AG08395 (cell line): Measurements from ENCODE around the gene INO80.
A peak's percentile ranks its signal among the peaks of the same experiment; 100 is the strongest.

Experiments
- DNase-seq: peaks from one replicate; pipeline ENCODE4 v3.0.0; 2012; ENCODE audit warnings: mixed read lengths, low spot score

Gene INO80

DNA sequence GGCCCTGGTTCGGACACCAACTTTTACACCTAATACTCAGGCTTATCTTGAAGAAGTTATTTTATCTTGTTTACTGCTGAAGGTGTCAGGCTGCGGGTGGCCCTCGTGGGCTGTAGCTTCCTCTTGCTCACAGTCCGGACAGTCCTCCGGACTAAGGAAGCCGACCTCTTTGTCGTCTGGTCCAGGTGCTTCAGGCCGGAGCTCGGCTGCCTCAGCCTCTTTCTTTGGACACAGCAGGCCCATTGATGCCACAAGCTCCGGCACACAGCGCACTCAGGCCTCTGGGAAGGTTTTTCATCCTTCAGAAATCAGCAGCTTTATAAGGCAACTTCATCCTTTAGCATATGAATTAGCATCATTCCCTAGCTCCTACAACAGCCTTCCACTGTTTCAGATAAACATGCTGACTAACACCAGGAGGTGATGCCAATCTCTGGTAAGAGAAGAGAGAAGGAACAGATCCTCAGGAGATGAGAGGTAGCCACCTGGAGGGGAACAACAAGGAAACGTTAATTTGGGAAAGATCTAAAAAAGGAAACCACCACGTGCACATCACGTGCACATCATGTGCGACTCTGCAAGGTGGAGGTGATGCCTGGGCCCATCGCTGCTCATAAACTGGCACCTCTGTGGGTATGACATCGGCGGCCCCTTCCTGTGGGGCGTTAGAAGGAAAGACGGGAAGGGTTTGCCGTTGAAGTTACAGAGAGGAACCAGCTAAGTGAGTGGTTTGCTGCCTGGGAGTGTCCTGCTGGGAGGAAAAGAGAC is 167.2 kb downstream of the INO80 start:
- DNase-seq: no peak

DNA sequence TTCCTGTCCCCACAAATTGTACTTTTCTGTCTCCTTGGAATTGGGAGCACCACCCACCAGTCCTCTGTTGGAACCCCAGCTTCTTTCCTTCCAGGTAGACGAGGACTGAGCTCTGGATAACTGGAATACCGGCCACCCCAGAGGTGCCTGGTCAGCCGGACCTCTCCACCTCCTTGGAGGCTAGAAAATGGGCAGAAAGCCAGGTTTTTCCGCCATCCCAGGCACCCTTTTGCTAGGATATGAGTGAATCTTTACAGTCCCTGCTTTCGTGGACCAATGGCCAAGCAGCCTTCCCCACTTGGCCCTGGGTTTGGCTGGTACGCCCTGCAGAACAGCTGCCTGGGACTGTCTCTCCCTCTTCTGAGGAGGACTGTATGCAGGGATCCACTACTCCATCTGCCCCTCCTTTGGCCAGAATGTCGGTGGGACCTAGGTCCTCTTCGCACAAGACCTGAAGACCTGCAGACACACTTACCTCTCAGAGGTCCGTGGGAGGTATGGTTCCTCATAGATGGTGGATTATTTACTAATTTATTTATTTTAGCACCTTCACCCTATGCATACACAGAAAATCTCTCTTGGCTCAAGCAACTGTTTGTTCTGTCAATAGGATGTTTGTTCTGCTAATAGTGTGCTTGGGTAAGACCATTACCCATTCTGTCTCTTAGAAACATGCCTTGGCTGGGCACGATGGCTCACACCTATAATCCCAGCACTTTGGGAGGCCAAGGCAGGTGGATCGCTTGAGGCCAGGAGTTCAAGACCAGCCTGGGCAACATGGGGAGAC is 171.4 kb downstream of the INO80 start:
- DNase-seq: no peak

DNA sequence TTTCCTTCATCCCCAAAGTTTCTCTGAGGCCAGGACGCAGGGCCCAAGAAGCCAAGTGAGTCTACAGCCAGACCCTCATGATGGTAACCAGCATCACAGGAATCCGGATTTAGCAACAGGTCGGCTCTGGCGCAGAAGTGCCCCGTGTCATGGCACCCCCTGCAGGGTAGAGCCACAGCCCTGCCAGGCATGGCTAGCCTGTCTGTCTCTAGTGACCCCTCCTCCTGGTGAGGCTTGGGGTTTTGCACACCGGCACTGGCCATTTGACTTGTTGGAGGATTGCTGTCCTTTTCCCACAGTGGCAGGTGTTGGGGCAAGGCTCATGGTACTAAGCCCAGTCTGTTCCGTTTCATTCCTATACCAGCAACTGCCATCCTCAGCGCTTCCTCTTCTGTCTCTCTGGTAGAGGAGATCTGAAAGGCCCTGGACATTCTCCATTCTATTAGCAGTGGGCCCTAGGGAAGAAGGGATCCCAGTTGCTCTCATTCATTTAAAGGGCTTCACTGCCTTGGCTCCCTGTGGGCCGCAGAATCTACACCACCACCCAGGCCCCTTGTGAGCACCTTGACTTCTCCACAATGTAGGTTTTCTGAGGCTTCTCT is 172.2 kb downstream of the INO80 start:
- no peak for DNase-seq

DNA sequence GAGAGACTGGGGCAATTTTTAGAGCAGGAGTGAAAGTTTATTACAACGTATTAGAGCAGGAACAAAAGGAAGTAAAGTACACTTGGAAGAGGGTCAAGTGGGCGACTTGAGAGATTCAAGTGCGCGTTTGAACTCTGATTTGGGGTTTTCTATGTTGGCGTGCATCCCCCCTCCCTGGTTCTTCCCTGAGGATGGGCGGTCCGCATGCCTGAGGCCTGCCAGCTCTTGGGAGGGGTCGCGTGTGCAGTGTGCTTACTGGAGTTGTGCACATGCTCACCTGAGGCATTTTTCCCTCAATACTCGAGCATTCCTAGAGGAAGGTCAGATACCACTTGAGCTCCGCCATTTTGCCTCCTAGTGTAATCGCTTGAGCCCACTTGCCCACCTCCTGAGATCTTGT is 173.2 kb downstream of the INO80 start:
- no peak for DNase-seq

DNA sequence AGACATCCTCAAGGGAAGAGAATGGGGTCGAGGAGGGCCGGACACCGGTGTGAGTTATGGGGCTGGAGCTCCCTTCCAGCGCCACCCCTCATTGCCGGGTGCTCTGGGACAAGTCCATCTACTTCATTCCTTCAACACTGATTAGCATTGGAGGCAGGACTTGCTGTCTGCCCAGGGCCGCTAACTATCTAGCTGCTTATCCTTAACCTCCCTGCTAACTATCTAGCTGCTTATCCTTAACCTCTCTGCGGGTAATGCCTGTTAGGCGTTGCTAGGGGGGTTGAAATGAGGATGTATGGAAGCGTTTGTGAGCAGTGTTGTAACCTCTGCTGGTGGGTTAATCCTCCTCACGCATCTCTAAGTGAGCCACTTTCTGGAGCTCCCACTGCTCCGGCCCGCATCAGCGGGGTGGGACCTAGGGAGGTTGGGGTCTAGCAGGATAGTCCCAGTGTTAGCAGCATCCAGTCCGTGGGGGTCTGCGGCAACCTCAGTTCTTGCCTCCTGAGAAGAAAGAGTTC is 173.7 kb downstream of the INO80 start:
- DNase-seq: no peak

DNA sequence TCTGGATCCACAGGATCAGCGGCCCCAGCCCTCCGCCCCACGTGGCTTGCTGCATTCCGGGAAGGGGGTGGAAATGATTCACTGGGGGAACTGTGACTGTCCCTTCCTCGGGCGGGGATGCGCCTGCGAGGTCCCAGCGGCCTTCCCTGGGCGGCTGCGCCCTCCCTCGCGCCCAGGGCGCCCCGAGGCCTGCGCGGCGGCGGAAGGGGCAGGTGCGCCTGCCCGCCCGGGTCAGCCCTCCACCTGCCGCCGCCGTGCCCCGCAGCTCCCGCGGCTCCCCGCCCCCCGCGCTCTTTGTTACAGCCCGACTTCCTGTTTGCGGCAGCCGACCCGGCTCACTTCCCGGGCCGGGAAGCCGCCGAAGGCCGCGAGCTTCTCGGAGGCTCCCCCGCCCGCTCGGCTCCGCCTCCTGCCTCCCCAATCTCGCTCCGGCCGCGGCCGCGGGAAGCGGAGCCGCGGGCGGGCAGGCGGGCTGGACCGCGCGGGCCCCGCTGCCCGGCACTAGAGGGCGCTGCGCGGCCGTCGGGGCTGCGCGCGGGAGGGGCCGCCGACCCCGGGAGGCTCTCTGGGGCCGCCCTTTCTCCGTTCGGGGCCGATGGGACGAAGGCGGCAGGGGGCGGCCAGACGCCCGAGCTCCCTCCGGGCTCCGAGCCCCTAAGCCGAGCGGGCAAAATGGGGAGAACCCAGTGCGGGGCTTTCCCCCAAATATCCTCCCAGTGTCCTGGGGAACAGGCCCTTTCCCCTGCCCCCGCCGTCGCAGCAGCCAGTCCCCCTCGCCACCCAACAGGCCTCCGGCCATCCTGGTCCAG is 174.3 kb downstream of the INO80 start:
- DNase-seq: peak; percentile 90

DNA sequence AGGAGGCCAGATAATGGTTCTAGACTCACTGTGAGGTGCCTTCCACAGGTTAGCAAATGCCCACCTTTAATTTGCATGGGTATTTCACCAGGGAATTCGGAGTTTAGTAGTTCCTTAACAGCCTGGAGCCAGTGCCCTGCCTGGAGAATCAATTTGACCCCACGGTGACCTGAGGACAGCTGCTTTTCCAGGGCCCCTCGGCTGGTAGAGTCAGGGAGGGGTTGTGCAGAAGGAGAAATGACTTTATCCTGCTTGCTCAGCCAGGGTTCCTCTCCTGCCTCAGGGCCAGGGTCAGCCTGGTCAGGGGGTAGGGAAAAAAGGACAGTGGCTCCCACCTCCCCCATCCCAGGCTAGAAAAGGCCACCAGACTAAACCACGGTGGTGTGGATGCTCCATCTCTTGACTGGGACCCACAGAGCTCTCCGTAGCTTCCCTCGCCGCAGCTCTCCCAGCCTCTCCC is 175.0 kb downstream of the INO80 start:
- DNase-seq: no peak

DNA sequence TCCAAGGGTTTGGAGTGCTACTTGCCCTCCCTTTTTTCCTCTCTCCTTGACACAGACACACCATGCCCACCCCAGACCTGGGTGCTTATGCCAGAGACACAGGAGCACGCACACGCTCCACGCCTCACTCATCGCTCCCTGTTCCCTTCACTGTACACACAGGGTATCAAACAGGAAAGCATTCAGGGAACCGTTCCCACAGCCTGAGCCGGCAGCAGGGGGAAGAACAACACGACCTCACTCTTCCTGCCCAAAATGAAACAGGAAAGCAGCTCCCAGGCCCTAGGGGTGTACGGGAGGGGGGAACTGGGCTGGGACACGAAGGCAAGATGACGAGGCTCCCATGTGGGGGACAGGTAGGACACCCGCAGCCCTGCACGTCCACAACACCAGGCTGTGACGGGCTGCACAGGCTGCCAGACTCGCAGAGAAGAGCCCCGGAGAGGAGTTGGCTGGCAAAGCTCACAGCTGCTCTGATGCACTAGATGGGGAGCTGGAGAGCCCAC is 175.7 kb downstream of the INO80 start:
- DNase-seq: no peak

DNA sequence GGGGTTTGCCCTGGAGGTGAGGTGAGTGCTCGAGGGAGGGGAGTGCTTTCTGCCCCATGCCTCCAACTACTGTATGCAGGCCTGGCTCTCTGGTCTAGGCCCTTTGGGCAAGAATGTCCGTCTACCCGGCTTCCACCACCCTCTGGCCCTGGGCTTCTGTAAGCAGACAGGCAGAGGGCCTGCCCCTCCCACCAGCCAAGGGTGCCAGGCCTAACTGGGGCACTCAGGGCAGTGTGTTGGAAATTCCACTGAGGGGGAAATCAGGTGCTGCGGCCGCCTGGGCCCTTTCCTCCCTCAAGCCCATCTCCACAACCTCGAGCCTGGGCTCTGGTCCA is 177.6 kb downstream of the INO80 start:
- DNase-seq: no peak

DNA sequence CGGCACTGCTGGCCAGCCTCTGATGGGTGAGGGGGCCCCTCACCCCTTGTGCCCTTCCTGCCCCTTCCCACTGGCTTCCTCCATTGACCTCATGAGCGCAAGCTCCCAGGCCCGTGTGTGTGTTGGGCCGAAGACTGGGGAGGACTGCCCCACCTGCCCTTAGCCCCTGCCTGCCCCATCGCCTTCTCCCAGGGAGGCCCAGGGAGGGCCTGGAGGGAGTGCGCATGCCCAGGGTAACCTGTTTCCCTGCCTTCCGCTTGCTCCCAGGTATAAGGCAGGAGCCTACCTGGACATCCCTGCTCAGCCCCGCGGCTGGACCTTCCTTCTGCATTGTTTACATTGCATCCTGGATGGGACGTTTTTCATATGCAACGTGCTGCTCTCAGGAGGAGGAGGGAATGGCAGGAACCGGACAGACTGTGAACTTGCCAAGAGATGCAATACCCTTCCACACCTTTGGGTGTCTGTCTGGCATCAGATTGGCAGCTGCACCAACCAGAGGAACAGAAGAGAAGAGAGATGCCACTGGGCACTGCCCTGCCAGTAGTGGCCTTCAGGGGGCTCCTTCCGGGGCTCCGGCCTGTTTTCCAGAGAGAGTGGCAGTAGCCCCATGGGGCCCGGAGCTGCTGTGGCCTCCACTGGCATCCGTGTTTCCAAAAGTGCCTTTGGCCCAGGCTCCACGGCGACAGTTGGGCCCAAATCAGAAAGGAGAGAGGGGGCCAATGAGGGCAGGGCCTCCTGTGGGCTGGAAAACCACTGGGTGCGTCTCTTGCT is 178.1 kb downstream of the INO80 start:
- DNase-seq: peak; percentile 36

DNA sequence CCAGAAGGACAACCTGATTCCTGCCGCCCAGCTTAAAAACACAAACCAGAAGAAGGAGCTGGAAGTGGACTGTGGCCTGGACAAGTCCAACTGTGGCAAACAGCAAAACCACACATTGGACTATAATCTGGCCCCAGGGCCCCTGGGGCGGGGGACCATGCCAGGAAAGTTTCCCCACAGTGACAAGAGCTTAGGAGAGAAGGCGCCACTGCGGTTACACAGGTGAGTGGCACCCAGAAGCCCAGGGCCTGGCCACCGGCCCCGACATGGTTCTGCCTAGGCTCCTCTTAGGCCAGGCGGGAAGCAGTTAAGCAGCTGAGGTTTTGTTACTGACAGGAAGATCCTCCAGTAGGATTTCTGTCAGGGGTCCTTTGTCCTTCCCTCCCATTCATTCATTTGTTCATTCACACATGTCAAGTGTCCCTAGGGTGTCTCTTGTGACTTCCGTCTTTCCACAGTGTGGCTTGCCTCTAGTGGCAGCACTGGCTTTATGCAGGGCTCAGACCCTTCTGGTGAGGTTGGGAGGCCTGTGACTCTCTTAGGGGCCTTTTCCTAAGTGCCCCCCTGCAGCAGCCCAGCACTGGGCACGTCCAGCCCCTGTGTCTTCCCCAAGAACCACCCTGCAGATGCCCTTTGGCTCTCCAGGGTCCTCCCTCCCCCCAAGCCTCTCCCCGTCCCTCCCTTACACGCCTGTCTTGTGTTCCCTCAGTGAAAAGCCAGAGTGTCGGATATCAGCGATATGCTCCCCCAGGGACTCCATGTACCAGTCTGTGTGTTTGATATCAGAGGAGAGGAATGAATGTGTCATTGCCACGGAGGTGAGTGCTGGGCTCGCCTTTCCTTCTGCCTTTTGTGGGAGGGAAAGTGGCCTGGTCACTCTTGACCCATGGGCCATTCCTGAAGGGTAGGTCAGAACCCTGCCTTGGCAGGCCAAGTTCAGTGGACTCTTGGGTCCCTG is 179.1 kb downstream of the INO80 start:
- DNase-seq: no peak

DNA sequence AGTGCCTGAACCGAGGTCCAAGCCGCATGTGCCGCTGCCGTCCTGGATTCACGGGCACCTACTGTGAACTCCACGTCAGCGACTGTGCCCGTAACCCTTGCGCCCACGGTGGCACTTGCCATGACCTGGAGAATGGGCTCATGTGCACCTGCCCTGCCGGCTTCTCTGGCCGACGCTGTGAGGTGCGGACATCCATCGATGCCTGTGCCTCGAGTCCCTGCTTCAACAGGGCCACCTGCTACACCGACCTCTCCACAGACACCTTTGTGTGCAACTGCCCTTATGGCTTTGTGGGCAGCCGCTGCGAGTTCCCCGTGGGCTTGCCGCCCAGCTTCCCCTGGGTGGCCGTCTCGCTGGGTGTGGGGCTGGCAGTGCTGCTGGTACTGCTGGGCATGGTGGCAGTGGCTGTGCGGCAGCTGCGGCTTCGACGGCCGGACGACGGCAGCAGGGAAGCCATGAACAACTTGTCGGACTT is 179.8 kb downstream of the INO80 start:
- no peak for DNase-seq

DNA sequence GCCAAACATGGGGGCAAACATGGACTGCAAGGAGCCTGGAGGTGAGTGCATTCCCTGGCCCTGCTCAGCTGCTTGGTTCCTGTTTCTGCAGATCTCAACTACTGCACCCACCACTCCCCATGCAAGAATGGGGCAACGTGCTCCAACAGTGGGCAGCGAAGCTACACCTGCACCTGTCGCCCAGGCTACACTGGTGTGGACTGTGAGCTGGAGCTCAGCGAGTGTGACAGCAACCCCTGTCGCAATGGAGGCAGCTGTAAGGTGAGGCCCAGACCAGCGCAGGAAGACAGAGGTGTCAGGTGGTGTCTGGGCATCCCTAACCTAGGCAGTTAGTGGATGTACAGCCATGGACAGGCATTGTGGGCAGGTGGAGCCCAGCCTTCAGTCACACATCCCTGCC is 181.6 kb downstream of the INO80 start:
- DNase-seq: no peak

DNA sequence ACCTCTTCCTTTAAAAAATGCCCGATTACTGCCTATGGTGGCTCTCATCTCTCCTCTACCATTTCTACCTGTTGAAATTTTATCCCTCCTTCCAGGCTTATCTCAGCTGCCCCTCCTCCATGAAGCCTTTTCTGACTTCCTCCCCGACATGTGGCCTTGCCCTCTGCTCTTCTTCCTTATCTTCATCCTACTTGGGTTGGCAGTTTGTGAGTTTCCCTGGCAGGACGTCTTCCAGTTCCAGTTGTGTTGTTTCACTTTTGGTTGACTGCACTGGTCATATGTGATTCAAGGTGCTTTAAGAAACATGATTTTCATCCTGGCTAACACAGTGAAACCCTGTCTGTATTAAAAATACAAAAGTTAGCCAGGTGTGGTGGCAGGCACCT is 182.6 kb downstream of the INO80 start:
- no peak for DNase-seq

DNA sequence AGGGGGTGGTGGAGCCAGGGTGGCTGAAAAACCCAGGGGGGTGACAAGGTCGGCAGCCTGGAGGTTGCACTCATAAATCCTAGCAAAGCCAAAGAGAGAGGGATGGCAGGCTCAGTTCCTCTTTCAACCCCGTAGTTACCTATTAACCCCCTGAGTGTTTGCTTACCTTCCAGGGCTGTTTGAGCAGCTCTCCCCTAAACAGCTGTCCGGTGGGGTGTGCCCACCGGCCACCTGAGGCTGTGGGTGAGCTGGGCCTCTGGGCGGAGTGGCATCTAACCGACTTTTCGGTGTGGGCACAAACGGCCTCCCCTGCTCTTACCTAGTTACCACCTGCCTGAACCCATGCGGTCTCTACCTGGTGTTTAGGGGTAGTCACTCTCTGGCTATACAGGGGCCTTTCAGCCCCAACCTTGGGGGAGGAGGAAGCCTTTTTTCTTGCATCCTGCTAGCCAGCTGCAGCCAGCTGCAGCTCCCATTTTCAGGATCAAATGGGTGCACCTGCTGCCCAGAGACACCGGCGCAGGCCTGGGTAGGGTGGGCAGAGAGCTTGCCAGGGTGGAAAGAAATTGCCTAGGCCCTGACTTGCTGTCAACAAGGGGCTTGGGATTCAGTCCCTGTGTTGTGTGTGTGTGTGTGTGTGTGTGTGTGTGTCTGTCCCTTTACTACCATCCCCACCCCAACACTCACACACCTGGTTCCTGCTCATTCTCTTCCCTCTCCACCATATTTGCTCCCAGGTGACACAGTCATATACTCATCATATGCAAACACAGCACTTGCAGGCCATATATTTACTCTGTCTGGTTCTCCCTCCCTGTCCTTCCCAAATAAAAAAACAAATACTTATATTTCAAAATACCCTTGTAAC is 183.2 kb downstream of the INO80 start:
- no peak for DNase-seq

DNA sequence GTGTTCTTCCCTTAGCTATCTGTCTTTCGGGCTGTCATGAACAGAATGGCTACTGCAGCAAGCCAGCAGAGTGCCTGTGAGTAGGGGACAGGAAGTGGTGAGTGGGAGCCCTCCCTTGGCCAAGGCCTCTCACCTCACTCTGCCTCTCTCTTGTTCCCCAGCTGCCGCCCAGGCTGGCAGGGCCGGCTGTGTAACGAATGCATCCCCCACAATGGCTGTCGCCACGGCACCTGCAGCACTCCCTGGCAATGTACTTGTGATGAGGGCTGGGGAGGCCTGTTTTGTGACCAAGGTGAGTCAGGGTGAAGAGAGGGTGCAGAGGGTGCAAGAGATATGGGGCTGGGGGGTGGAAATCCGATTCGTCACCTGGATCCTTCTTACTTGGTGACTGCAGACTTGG is 183.9 kb downstream of the INO80 start:
- DNase-seq: no peak

DNA sequence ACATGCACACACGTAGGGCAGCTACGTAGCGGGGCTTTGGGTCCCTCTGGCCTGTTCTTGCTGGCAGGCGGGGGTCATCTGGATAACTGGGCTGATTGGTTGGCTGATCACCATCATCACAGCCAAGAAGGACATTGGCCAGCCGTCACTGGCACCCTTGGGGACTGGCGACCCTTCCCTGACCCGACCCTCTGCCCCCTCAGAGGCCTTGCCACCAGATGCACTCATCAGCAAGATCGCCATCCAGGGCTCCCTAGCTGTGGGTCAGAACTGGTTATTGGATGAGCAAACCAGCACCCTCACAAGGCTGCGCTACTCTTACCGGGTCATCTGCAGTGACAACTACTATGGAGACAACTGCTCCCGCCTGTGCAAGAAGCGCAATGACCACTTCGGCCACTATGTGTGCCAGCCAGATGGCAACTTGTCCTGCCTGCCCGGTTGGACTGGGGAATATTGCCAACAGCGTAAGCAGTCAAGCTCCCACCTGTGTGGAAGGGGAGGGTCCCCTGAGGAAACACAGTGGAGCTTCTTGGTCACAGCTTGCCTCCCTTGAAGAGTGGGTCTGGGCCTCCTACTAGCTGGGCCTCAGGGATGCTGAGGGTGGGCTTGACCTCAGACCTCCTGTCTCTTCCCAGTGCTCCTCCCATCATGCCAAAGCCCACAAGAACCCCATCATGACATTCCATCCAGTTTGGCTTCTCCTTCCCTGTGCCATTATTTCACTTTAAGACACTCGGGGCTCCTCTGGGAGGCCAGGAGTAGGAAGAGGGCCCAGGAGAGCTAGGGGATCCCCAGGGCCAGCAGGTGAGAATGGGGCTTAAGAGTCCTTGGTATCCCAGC is 184.6 kb downstream of the INO80 start:
- DNase-seq: no peak
